AG04449 (cell line): ENCODE measurements around the gene NPHP4.

Experiments used
- CTCF ChIA-PET: fragments of 350-600 bp; formaldehyde crosslinking; extraction: SDS; loops from one replicate; lab custom pipeline; 2021; ENCODE audit warnings: antibody characterized with exemption; lab: Yijun Ruan, JAX
- POLR2A ChIA-PET: fragments of 400-600, 350-600 bp; formaldehyde crosslinking; extraction: SDS; loops from one replicate; lab custom pipeline; 2020; ENCODE audit warnings: antibody characterized with exemption, inconsistent platforms; lab: Yijun Ruan, JAX
- DNase-seq: peaks from one replicate; pipeline ENCODE4 v3.0.0-alpha.2; 2010; ENCODE audit warnings: low read depth, low spot score
- H3K4me3 ChIP-seq: 2 replicates; pipeline ENCODE4 v1.5.1; 2011; ENCODE audit warnings: low read depth, mild to moderate bottlenecking, control low read depth, low read length
- CTCF ChIP-seq: IDR thresholded peaks from one replicate; pipeline ENCODE4 v1.5.1; 2011; ENCODE audit warnings: mild to moderate bottlenecking, moderate library complexity, low read length, control low read depth, inconsistent platforms; ENCODE audit not compliant: insufficient read depth; ENCODE audit errors: missing control alignments

NPHP4 gene

GRCh38 chr1:5989286-5989605, 3.0 kb downstream of the NPHP4 start:
- TF ChIP-seq CTCF, result no peak
- POLR2A ChIA-PET, result no interaction called here

GRCh38 chr1:5988596-5989285, 3.5 kb downstream of the NPHP4 start:
- CTCF ChIA-PET, result no interaction called here

More at GRCh38 chr1:5989286-5989605, 3.0 kb downstream of the NPHP4 start:
- no peak overlapping the region for H3K4me3 ChIP-seq
- CTCF ChIA-PET, result no interaction called here
- no peak for DNase-seq

GRCh38 chr1:5986018-5986417, 6.2 kb downstream of the NPHP4 start:
- no peak for DNase-seq
- CTCF ChIA-PET, result interaction anchor here (1.0 to 1.3 kb wide), 2 partner anchors 11 to 12 kb away, joined by 4 read pairs; no protein-coding TSS in a partner anchor
- POLR2A ChIA-PET, result no interaction called here
- no peak overlapping the region for H3K4me3 ChIP-seq
- TF ChIP-seq CTCF, result no peak

More at GRCh38 chr1:5988596-5989285, 3.5 kb downstream of the NPHP4 start:
- no peak for DNase-seq
- POLR2A ChIA-PET, result no interaction called here
- TF ChIP-seq CTCF, result no peak
- no peak overlapping the region for H3K4me3 ChIP-seq

- no peak for DNase-seq
- POLR2A ChIA-PET, result no interaction called here
- CTCF ChIA-PET, result interaction anchor here (1.0 to 1.3 kb wide), 2 partner anchors 10 to 11 kb away, joined by 4 read pairs; no protein-coding TSS in a partner anchor
- no peak overlapping the region for H3K4me3 ChIP-seq
- no peak for TF ChIP-seq CTCF
These were observed 7.0 kb downstream of the NPHP4 start for GRCh38 chr1:5985250-5985649.

- ChIA-PET POLR2A (interaction anchor here (0.9 kb wide), 1 partner anchor 9 kb away, joined by 4 read pairs; no protein-coding TSS in a partner anchor), CTCF (interaction anchor here (0.8 to 2.1 kb wide), 6 partner anchors 8 to 475 kb away, joined by 3 to 11 read pairs (median 3); partner anchors contain the start of gene NPHP4)
- peak; percentile 31 for DNase-seq
- H3K4me3 ChIP-seq, result no peak overlapping the region
- TF ChIP-seq CTCF, result no peak
These were observed 8.7 kb downstream of the NPHP4 start for GRCh38 chr1:5983361-5984103.

- no peak overlapping the region for H3K4me3 ChIP-seq
- ChIA-PET POLR2A (interaction anchor here (0.9 kb wide), 1 partner anchor 10 kb away, joined by 4 read pairs; no protein-coding TSS in a partner anchor), CTCF (interaction anchor here (0.8 to 2.1 kb wide), 6 partner anchors 9 to 474 kb away, joined by 3 to 11 read pairs (median 3); partner anchors contain the start of gene NPHP4)
- no peak for TF ChIP-seq CTCF
- DNase-seq, result no peak
These were observed 9.4 kb downstream of the NPHP4 start for GRCh38 chr1:5982868-5983267.
